ENCODE data around the gene BACE1. TPM values are rescaled to one million over a fixed set of nuclear protein-coding genes. Genes with fewer than 3 reads are reported as not detected.
A peak's percentile ranks its signal among the peaks of the same experiment; 100 is the strongest.
"Not testable (repeated sequence)": the region's sequence is repeated elsewhere in the genome, so short reads cannot be mapped to it uniquely, and the experiment has no call there.

BACE1 gene
- total and polyA plus RNA-seq, 2 experiments from 2014 or later: 2.4 to 7.2 TPM

GRCh38 chr11:117327567-117328374, 11.7 kb upstream of the BACE1 start, which contains the start of gene CEP164:
Gene CEP164 (plus strand): TSS chr11:117327854. CDS start chr11:117338587, 10,733 bp downstream.
- Histone ChIP-seq H3K27me3 (ENCODE audit: insufficient read depth) (no peaks in the 10 kb centered on the region), H3K36me3 (ENCODE audit: insufficient read depth) (no peaks in the 10 kb centered on the region), H3F3A (replicated peaks; ENCODE audit: low read depth) (no peaks in the 10 kb centered on the region; the same call in 1 of the 2 replicates), H3K27ac (ENCODE audit: low read depth) (no peak within 1 kb of the TSS), H3K79me2 (replicated peaks; ENCODE audit: insufficient read depth) (no peaks in the 10 kb centered on the region), H3K4me1 (ENCODE audit: insufficient read depth) (peaks cover 5% of the 10 kb centered on the region; the same call in 1 of the 2 replicates), H3K4me2 (peak within 1 kb of the TSS; percentile 89), H2AFZ (peak within 1 kb of the TSS; percentile 39), H3K4me3 (peak within 1 kb of the TSS; percentile 65), H3K9me2 (ENCODE audit: insufficient read depth) (no peaks in the 10 kb centered on the region), H4K20me1 (replicated peaks; ENCODE audit: insufficient read depth) (no peaks in the 10 kb centered on the region)
- H3K27ac Mint-ChIP-seq: no peak within 1 kb of the TSS
- no peaks in the 10 kb centered on the region for H3K9me3 Mint-ChIP-seq
- H3K4me1 Mint-ChIP-seq: no peaks in the 10 kb centered on the region
- H3K4me3 Mint-ChIP-seq: no peak within 1 kb of the TSS
- ATAC-seq (peak; percentile 97), DNase-seq (ENCODE audit: low spot score) (peak; percentile 98)
- no peak for TF ChIP-seq EZH2 (IDR thresholded peaks at IDR 0.05; ENCODE audit: low read depth, unreplicated experiment)
- no peak for TF ChIP-seq STAT1 (IDR thresholded peaks at IDR 0.05; ENCODE audit: unreplicated experiment)
- no peak for TF ChIP-seq JUNB (IDR thresholded peaks at IDR 0.05; ENCODE audit: unreplicated experiment)
- no peak for TF ChIP-seq ZNF331 (CRISPR knock-in tag; IDR thresholded peaks at IDR 0.05; ENCODE audit: low read depth)
- peak; percentile 68; the same call in 1 of the 2 replicates for TF ChIP-seq POLR2AphosphoS5 (IDR thresholded peaks at IDR 0.05; ENCODE audit: low read depth)
- TF ChIP-seq ETS1 (IDR thresholded peaks at IDR 0.05): peak; percentile 80
- H3K27me3 Mint-ChIP-seq (ENCODE audit: insufficient read depth, low read depth, poor library complexity): no peaks in the 10 kb centered on the region
- H3K36me3 Mint-ChIP-seq (ENCODE audit: low read depth): no peaks in the 10 kb centered on the region

GRCh38 chr11:117327255-117327566, 11.2 kb upstream of the BACE1 start:
- H3F3A ChIP-seq (replicated peaks; ENCODE audit: low read depth); H4K20me1 ChIP-seq (replicated peaks; ENCODE audit: insufficient read depth); H3K27ac ChIP-seq (ENCODE audit: low read depth); H3K36me3 ChIP-seq (ENCODE audit: insufficient read depth); H3K4me1 ChIP-seq (ENCODE audit: insufficient read depth); H3K27me3 Mint-ChIP-seq (ENCODE audit: insufficient read depth, low read depth, poor library complexity); H3K79me2 ChIP-seq (replicated peaks; ENCODE audit: insufficient read depth); H3K9me2 ChIP-seq (ENCODE audit: insufficient read depth); H2AFZ ChIP-seq; H3K4me1 Mint-ChIP-seq; ATAC-seq; DNase-seq (ENCODE audit: low spot score); H3K36me3 Mint-ChIP-seq (ENCODE audit: low read depth); H3K4me2 ChIP-seq; H3K27me3 ChIP-seq (ENCODE audit: insufficient read depth); H3K9me3 Mint-ChIP-seq; H3K27ac Mint-ChIP-seq; H3K4me3 Mint-ChIP-seq: not testable (repeated sequence)
- H3K4me3 ChIP-seq: peak overlapping the region; percentile 65; the same call in 1 of the 2 replicates

GRCh38 chr11:117319214-117319840, 3.3 kb upstream of the BACE1 start:
- Mint-ChIP-seq H3K36me3 (ENCODE audit: low read depth) (no peaks in the 10 kb centered on the region), H3K4me3 (no peak overlapping the region), H3K27ac (no peak overlapping the region), H3K27me3 (ENCODE audit: insufficient read depth, low read depth, poor library complexity) (peaks cover 14% of the 10 kb centered on the region), H3K9me3 (no peaks in the 10 kb centered on the region), H3K4me1 (peaks cover 12% of the 10 kb centered on the region; the same call in 2 of the 3 replicates)
- H3F3A ChIP-seq (replicated peaks; ENCODE audit: low read depth): no peaks in the 10 kb centered on the region
- no peak for DNase-seq (ENCODE audit: low spot score)
- ATAC-seq: no peak
- no peak overlapping the region for H3K4me3 ChIP-seq
- H3K9me2 ChIP-seq (ENCODE audit: insufficient read depth): no peaks in the 10 kb centered on the region
- no peaks in the 10 kb centered on the region for H3K27me3 ChIP-seq (ENCODE audit: insufficient read depth)
- no peak overlapping the region for H2AFZ ChIP-seq
- no peaks in the 10 kb centered on the region for H3K36me3 ChIP-seq (ENCODE audit: insufficient read depth)
- H3K4me1 ChIP-seq (ENCODE audit: insufficient read depth): peaks cover 10% of the 10 kb centered on the region; the same call in 1 of the 2 replicates
- peak overlapping the region; percentile 26; the same call in 1 of the 2 replicates for H3K27ac ChIP-seq (ENCODE audit: low read depth)
- H3K4me2 ChIP-seq: no peak overlapping the region
- no peaks in the 10 kb centered on the region for H4K20me1 ChIP-seq (replicated peaks; ENCODE audit: insufficient read depth)
- H3K79me2 ChIP-seq (replicated peaks; ENCODE audit: insufficient read depth): no peaks in the 10 kb centered on the region
- TF ChIP-seq STAT1 (IDR thresholded peaks at IDR 0.05; ENCODE audit: unreplicated experiment) (no peak), EZH2 (IDR thresholded peaks at IDR 0.05; ENCODE audit: low read depth, unreplicated experiment) (no peak), CTCF (conservative IDR thresholded peaks at IDR 0.05; ENCODE audit: low read depth in 2 of 2) (no peak)

Measured in GM23338 (cell line).